G401.6 (cell line): ENCODE measurements around the gene SMIM31.

ENCODE experiments used
- FAIRE-seq: peaks from 2 replicates; lab custom pipeline; 2012; peaks lifted over from hg19 to GRCh38; lab: Jason Lieb, UNC

The SMIM31 gene

GRCh38 chr4:164753873-164754488 lies at the start of gene SMIM31:
TSS of gene SMIM31 (plus strand) at chr4:164754131. CDS start at chr4:164770444, 16,313 bp downstream.
- FAIRE-seq, result no peak

DNA sequence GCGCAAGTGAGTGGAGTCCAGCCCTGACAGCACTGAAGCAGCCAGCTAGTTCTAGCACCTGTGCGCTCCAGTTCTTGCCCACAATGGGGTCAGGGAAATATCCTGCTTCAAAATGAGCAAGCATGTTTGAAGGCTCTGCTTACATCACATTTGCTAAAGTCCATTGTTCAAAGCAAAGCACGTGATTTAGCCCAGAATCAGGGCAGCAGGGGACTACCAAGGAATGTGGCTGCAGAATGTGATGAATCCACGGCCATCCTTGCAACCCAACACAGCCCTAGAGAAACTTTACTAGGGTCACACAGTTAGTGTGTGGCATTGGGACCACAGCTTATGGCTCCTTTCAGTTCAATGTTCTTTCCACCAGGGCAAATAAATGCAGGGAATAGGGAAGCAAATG lies 47.3 kb upstream of the SMIM31 start:
- no peak for FAIRE-seq

DNA sequence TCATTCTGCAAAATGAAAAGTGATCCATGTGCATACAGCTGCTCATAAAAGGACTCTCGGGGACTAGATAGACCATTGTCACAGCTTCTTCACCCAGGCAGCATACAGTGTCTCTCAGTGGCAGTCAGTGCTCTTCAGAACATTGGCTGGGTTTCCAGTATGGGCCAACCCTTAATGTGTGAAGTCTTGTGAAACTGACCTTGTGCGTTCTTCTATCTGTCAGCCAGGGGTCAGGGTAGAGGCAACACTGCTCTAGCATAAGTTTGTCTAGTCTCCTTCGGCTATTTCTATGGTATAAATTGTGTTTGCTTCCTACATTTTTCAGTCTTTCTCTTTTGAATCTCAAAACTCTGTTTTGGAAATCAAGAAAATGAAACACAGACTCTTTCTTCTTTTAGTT lies 37.0 kb upstream of the SMIM31 start:
- no peak for FAIRE-seq

GRCh38 chr4:164718827-164719226 lies 35.1 kb upstream of the SMIM31 start:
- FAIRE-seq, result no peak

- no peak for FAIRE-seq
Observed at GRCh38 chr4:164725066-164725465, 28.9 kb upstream of the SMIM31 start.

- no peak for FAIRE-seq
Observed at GRCh38 chr4:164730705-164731393, 23.1 kb upstream of the SMIM31 start.

GRCh38 chr4:164731827-164732474 lies 22.0 kb upstream of the SMIM31 start:
- peak; percentile 57 for FAIRE-seq

GRCh38 chr4:164734484-164734883 lies 19.4 kb upstream of the SMIM31 start:
- no peak for FAIRE-seq

DNA sequence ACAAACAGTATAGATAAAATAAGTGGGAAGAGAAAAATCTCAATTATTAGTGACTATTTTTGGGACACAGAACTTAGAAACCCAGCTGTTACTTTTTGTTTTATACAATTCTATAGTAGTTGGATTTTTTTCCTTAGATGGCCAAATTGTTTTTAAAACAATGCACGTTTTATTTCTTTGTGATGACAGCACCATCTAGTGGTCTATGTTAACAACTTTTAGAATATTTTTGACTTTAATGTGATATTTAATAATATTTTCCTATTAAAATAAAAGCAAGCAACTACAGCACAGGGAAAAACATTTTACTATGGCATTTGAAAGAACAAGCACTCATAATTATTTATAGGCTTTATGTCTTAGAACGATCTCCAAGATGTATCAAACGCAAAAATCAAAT lies 5.6 kb upstream of the SMIM31 start:
- FAIRE-seq, result peak; percentile 92

DNA sequence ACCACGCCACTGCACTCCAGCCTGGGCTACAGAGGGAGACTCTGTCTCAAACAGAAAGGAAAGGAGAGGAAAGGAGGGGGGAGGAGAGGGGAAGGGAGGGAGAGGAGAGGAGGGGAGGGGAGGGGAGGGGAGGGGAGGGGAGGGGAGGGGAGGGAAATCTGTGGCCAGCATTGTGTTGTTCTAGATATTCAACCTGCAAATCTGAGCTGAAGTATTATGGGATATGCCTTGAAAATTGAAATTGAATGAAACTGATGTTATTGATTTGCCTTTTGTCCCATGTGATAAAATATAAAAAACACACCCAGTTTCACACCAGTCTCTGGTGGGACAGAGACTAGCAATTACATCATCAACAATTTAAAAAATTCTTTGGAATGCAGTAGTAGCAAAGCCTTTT lies 1.5 kb downstream of the SMIM31 start:
- no peak for FAIRE-seq

- no peak for FAIRE-seq
Observed at GRCh38 chr4:164756686-164757085, 2.8 kb downstream of the SMIM31 start.

DNA sequence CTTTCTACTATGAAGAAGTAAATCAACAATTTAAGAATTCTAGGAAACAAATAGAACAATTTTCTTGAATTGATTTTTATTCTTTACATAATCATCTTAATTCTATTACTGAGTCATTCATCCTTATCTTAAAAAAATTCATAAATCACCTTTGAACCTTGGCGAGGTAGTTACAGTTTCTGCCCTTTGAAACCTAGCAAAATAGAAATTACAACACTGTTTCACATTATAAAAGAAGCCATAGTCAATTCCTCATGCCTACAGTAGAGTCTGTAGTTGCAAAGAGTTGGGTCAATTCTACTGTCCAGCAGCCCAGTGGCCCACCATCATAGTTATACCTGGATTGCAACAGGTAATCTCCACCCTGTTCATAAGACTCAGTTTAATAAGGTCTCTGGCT lies 7.3 kb downstream of the SMIM31 start:
- no peak for FAIRE-seq

DNA sequence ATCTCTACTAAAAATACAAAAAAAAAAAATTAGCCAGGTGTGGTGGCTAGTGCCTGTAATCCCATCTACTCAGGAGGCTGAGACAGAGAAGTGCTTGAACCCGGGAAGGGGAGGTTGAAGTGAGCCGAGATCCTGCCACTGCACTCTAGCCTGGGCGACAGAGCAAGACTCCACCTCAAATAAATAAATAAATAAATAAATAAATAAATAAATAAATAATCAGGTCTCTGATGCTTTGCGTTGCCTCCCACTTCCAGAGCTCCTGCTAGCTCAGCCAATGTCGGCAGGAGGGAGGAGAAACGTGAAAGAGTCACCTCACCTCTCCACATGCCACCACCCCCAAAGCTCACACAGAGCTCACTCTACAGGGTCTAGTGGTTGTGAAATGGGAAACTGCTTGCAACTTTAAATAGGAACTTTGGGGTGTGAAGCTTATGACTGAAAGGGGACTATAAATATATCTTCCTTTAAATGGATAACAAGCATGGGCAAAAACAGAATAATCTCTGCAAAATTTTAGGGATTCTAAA lies 7.9 kb downstream of the SMIM31 start:
- FAIRE-seq, result no peak

DNA sequence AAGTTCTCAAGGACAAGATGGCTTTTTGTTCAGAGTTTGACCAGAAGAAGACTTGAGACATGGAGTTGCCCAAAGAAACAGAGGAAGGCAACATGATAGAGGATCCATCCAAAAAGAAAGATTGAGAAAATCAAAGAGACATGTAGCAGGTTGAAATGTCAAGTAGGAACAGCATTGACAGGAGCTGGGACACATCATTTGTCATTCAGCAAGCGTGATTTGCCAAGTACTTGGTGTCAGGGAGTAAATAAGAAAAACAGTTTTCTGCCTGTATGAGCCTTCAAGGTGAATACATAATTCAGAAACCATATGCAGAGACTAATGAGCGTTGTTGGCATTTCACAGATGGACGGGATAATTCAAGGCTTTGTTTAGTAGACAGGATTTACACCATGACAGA lies 11.2 kb downstream of the SMIM31 start:
- FAIRE-seq, result no peak

DNA sequence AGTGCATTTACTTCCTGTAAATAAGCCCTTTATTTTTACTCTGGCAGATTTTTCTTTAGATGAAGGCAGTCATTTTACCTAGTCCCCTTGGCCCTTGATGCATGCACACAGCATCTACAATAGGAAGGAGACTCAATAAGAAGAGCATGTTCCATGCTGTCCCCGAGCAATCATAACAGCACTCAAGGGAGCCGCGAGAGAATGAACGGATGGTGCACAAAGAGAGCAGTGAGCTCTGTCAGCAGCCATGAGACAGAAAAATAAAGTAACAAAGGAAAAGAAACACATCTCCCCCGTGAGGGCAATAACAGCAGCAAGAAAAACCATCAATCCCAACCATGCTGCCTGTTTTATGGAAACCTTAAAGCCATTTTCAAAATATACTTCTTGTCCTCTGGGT lies 11.9 kb downstream of the SMIM31 start:
- no peak for FAIRE-seq

DNA sequence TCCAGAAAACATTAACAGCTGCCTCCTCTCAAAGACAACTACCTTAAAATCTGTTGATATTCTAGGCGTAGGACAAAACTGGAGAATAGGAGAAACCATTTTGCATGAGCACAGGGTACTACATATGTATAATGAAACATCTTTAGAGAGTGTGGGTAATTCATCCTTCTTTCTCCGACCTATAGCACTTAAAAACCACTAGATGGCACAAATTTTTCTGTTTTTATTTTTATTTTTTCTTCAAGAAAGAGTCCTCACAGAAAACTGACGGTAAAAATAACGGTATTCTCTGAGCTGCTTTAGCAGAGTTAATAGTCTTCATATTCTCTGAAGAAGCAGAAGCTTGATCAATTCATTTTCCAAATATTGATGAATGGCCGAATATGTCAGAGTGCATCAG lies 14.6 kb downstream of the SMIM31 start:
- peak; percentile 92 for FAIRE-seq

DNA sequence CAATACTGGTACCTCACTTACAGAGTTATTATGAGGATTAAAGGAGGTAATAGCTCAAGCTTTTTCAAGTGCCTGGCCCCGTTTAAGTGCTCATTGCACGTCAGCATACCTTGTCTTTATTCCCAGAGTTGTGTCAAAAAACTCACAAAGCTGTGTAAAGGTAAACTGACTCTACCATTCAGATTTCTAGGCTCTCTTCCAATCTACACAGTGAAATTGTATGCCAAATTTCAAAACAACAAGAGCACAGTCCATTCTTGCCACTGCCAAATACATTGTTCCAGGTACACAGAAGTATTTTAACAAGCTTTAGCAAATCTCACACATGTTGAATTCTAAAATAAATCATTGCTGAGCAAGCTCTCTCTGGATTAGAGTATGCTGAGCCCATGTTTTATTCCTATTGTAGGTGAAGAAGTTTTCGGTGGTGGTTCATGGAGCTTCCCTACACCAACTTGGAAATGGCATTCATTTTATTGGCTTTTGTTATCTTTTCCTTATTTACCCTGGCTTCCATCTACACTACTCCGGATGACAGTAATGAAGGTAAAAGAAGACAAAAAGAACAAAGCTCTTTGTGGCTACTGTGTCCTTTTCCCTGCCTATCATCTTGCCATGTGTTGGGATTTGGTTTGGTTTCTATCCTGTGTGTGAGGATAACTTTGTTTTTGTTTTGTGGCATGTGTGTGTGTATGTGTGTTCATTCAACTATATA lies 16.2 kb downstream of the SMIM31 start:
- no peak for FAIRE-seq

GRCh38 chr4:164771088-164771487 lies 17.2 kb downstream of the SMIM31 start:
- FAIRE-seq, result no peak

- FAIRE-seq, result no peak
Observed at GRCh38 chr4:164772076-164772475, 18.1 kb downstream of the SMIM31 start.

- no peak for FAIRE-seq
Observed at GRCh38 chr4:164779080-164779479, 25.1 kb downstream of the SMIM31 start.

GRCh38 chr4:164779811-164780216 lies 25.9 kb downstream of the SMIM31 start:
- peak; percentile 88 for FAIRE-seq

DNA sequence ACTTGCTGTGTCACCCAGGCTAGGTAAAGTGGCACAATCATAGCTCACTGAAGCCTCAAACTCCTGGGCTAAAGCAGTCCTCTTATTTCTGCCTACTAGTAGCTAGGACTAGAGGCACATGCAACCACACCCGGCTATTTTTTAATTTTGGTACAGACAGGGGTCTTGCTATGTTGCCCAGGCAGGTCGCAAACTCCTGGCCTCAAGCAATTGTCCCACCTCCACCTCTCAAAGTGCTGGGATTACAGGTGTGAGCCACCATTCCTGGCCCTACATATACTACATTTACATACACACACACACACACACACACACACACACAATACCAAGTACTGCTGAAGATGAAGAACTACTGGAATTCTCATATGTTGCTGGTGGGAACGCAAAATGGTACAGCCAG lies 26.9 kb downstream of the SMIM31 start:
- FAIRE-seq, result no peak

- FAIRE-seq, result no peak
Observed at GRCh38 chr4:164783976-164784375, 30.0 kb downstream of the SMIM31 start.
